Erythroblast (primary cell): ENCODE measurements around the gene MT1G.

Experiments
- GATA1 ChIP-seq: IDR thresholded peaks from 2 replicates; pipeline ENCODE4 v1.6.1; 2011; ENCODE audit warnings: low read depth, mild to moderate bottlenecking, control low read depth, low read length, moderate library complexity
- POLR2A ChIP-seq: IDR thresholded peaks from 2 replicates; pipeline ENCODE4 v1.6.1; 2011; ENCODE audit warnings: mild to moderate bottlenecking, low read length

GRCh38 chr16:56670620-56670934 is 2.7 kb upstream of the MT1G start:
- TF ChIP-seq POLR2A (no peak), GATA1 (no peak)
